Measurements from ENCODE around the gene CIRBP. TPM values are rescaled to one million over a fixed set of nuclear protein-coding genes. Genes with fewer than 3 reads are reported as not detected.

The CIRBP gene
- total and polyA plus RNA-seq, 2 donors (not counting 1 experiment from before 2014, with no cell fraction given) = 643 to 1,164 TPM

DNA sequence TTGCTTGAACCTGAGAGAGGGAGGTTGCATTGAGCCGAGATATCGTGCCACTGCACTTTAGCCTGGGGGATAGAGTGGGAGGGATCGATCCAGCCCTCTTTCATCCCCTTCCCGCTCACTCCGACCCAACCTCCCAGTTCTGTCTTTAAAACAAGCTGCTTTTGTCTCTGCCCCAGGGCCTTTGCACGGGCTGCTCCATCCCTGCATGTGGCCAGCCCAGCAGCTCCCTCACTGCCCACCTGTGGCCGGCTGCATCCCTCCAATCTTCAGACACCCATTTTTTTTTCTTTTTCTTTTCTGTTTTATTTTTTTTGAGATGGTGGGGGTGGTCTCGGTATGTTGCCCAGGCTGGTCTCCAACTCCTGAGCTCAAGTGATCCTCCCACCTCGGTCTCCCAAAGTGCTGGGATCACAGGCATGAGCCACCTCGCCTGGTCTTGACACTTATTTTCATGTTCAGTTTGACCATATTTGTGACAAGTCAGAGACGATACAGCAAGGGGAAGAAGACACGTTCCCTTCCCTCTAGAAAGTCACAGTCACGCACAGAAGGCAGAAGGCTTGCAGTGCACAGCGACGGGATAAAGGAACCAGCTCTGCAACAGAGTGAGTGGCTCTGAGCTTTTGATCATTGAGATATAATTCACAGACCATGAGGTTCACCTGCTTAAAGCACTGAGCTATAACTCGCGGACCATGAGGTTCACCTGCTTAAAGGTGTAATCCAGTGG, 48.3 kb downstream of the CIRBP start:
- peaks cover 13% of the 10 kb centered on the region for H3K27me3 Mint-ChIP-seq
- POLR2A ChIA-PET = interaction anchor here (0.6 kb wide), 1 partner anchor 55 kb away, joined by 3 read pairs; no protein-coding TSS in a partner anchor
- WGBS (ENCODE audit: insufficient coverage) = 63% methylated on average over 11 of the region's 17 CpGs
- no peak overlapping the region for H3K9ac ChIP-seq (ENCODE audit: low read length)
- H4K20me1 ChIP-seq (ENCODE audit: control insufficient read depth, insufficient read depth, low read length, poor library complexity, severe bottlenecking) = no peaks in the 10 kb centered on the region
- H3K4me2 ChIP-seq (replicated peaks; ENCODE audit: low read depth, low read length, poor library complexity, severe bottlenecking) = no peak overlapping the region
- H3K36me3 ChIP-seq (replicated peaks in 1 of 2; ENCODE audit: control extremely low read depth in 1 of 2, control insufficient read depth in 1 of 2, extremely low read depth in 1 of 2, insufficient read depth in 2 of 2, low read length in 1 of 2) = no peaks in the 10 kb centered on the region
- H3K4me3 Mint-ChIP-seq = no peak overlapping the region
- H2AFZ ChIP-seq (ENCODE audit: insufficient read depth, low read depth, low read length, poor library complexity, severe bottlenecking) = no peak overlapping the region
- H3K4me1 ChIP-seq (ENCODE audit: control insufficient read depth in 2 of 2, insufficient read depth in 2 of 2, low read length in 2 of 2) = peaks cover 9 to 12% of the 10 kb centered on the region in 2 donors
- H3K27ac ChIP-seq (ENCODE audit: low read length in 2 of 2) = no peak overlapping the region
- no peaks in the 10 kb centered on the region for H3K4me1 Mint-ChIP-seq
- no peak for TF ChIP-seq EZH2 (IDR thresholded peaks at IDR 0.05; ENCODE audit: borderline replicate concordance, insufficient read depth, low read depth, low read length, poor library complexity, severe bottlenecking)
- TF ChIP-seq, protein P1, sequence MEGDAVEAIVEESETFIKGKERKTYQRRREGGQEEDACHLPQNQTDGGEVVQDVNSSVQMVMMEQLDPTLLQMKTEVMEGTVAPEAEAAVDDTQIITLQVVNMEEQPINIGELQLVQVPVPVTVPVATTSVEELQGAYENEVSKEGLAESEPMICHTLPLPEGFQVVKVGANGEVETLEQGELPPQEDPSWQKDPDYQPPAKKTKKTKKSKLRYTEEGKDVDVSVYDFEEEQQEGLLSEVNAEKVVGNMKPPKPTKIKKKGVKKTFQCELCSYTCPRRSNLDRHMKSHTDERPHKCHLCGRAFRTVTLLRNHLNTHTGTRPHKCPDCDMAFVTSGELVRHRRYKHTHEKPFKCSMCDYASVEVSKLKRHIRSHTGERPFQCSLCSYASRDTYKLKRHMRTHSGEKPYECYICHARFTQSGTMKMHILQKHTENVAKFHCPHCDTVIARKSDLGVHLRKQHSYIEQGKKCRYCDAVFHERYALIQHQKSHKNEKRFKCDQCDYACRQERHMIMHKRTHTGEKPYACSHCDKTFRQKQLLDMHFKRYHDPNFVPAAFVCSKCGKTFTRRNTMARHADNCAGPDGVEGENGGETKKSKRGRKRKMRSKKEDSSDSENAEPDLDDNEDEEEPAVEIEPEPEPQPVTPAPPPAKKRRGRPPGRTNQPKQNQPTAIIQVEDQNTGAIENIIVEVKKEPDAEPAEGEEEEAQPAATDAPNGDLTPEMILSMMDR (IDR thresholded peaks at IDR 0.05) = no peak
- no peaks in the 10 kb centered on the region for H3K9me3 Mint-ChIP-seq (ENCODE audit: insufficient read depth)
- H3K27ac Mint-ChIP-seq = no peak overlapping the region
- H3K4me3 ChIP-seq (ENCODE audit: control extremely low read depth in 1 of 5, extremely low read depth in 1 of 5, insufficient read depth in 1 of 5, low read depth in 2 of 5, low read length in 4 of 5) = no peak overlapping the region
- CTCF ChIA-PET = interaction anchor here (1.3 to 1.8 kb wide), 4 partner anchors 9 to 126 kb away, joined by 4 to 9 read pairs (median 6); no protein-coding TSS in a partner anchor
- H3K79me2 ChIP-seq (ENCODE audit: control insufficient read depth, insufficient read depth, low read length) = no peaks in the 10 kb centered on the region
- ATAC-seq (ENCODE audit: low read depth) = no peak
- H3K9me3 ChIP-seq (ENCODE audit: control extremely low read depth in 1 of 3, control insufficient read depth in 2 of 3, insufficient read depth in 1 of 3, low read length in 2 of 3) = peaks cover 0 to 9% (median 0%) of the 10 kb centered on the region in 3 donors
- peaks cover 0 to 68% (median 15%) of the 10 kb centered on the region in 4 experiments for H3K27me3 ChIP-seq (replicated peaks in 1 of 4; ENCODE audit: control extremely low read depth in 1 of 4, control insufficient read depth in 3 of 4, insufficient read depth in 4 of 4, low read length in 3 of 4)
- intact Hi-C loops (cut with micrococcal nuclease) = loop anchor here (5.0 kb wide), 1 partner anchor 55 kb away; no protein-coding TSS in a partner anchor
- DNase-seq = no peak
